Endodermal cell (in vitro differentiated cells): ENCODE results near the gene ZNF804A. TPM values are rescaled to one million over a fixed set of nuclear protein-coding genes. Genes with fewer than 3 reads are reported as not detected.

Experiments used
- DNase-seq: peaks from one replicate; pipeline ENCODE4 v3.0.0-alpha.2; 2017
- H3K27ac ChIP-seq: 2 replicates; pipeline ENCODE4 v1.5.1; 2013; ENCODE audit warnings: mild to moderate bottlenecking, low read depth, low read length, moderate library complexity
- H3K27me3 ChIP-seq: 2 replicates; pipeline ENCODE4 v1.6.1; 2013; ENCODE audit warnings: mild to moderate bottlenecking, low read length, moderate library complexity; ENCODE audit not compliant: insufficient read depth, control insufficient read depth, poor library complexity, severe bottlenecking
- H3K36me3 ChIP-seq: 2 replicates; pipeline ENCODE4 v1.7.0; 2013; ENCODE audit warnings: mild to moderate bottlenecking, low read length, moderate library complexity; ENCODE audit not compliant: control insufficient read depth, insufficient read depth
- H3K4me1 ChIP-seq: one replicate; pipeline ENCODE4 v1.7.0; 2013; ENCODE audit warnings: low read length; ENCODE audit not compliant: control insufficient read depth, insufficient read depth
- H3K4me3 ChIP-seq: 2 replicates; pipeline ENCODE4 v1.5.1; 2013; ENCODE audit warnings: mild to moderate bottlenecking, low read length, moderate library complexity
- H3K9ac ChIP-seq: 2 replicates; pipeline ENCODE4 v1.6.1; 2013; ENCODE audit warnings: mild to moderate bottlenecking, low read length, moderate library complexity; ENCODE audit not compliant: poor library complexity, severe bottlenecking; ENCODE audit errors: extremely low read depth
- H3K9me3 ChIP-seq: 2 replicates; pipeline ENCODE4 v1.6.1; 2013; ENCODE audit warnings: mild to moderate bottlenecking, low read length, moderate library complexity; ENCODE audit not compliant: control insufficient read depth
- H3K27ac Mint-ChIP-seq: 2 replicates; pipeline ENCODE4 v1.8.0; 2020; ENCODE audit warnings: mixed read lengths
- H3K27me3 Mint-ChIP-seq: 2 replicates; pipeline ENCODE4 v1.8.0; 2021; ENCODE audit warnings: mild to moderate bottlenecking, mixed read lengths; ENCODE audit not compliant: insufficient read depth
- H3K36me3 Mint-ChIP-seq: 2 replicates; pipeline ENCODE4 v1.8.0; 2020; ENCODE audit warnings: low read depth, mixed read lengths
- H3K4me1 Mint-ChIP-seq: 2 replicates; pipeline ENCODE4 v1.8.0; 2020; ENCODE audit warnings: mixed read lengths
- H3K4me3 Mint-ChIP-seq: 2 replicates; pipeline ENCODE4 v1.8.0; 2020; ENCODE audit warnings: mild to moderate bottlenecking, moderate library complexity, mixed read lengths
- H3K9me3 Mint-ChIP-seq: 2 replicates; pipeline ENCODE4 v1.8.0; 2020; ENCODE audit warnings: mild to moderate bottlenecking, mixed read lengths
- CTCF ChIP-seq: fragments of 200-600 bp; sonication (generic); conservative IDR thresholded peaks from 2 replicates; pipeline ENCODE4 v1.5.0; 2021; ENCODE audit warnings: antibody characterized with exemption, mild to moderate bottlenecking
- WGBS, 2 experiments: methylation state at CpG; one replicate each; pipeline versions ENCODE4 v1.1.5 to v1.1.7; 2013; ENCODE audit warnings: missing lambda C conversion rate in 2 of 2, mixed read lengths in 1 of 2; ENCODE audit not compliant: insufficient coverage in 1 of 2, insufficient read length in 1 of 2; 5-methylcytosine and 5-hydroxymethylcytosine counted together
- total RNA-seq, 2 donors: library from RNA; stranded (reverse); fragmentation: NEBNext Ultra II Directional in 1 of 2; extraction: Animal tissue kit (Norgen Biotek cat#: 25700) in 1 of 2; gene quantifications; 2 replicates in 1 of 2; 3 replicates in 1 of 2; pipeline ENCODE4 v1.2.1, GENCODE V29; 2021

Gene ZNF804A
- total RNA-seq, 2 donors from 2014 or later = 0.15 TPM; not detected in 1

- no peak overlapping the region for H3K27ac ChIP-seq
- no peak overlapping the region for H3K9ac ChIP-seq
- Mint-ChIP-seq H3K36me3 (no peaks in the 10 kb centered on the region), H3K27me3 (no peaks in the 10 kb centered on the region), H3K9me3 (peaks cover 5% of the 10 kb centered on the region), H3K4me3 (no peak overlapping the region), H3K4me1 (no peaks in the 10 kb centered on the region), H3K27ac (no peak overlapping the region)
- 71% methylated on average over 1 of the region's 2 CpGs; no CpG with 5 or more reads in 1 of the 2 experiments for WGBS, 2 experiments
- no peaks in the 10 kb centered on the region for H3K27me3 ChIP-seq
- no peak for DNase-seq
- no peak for TF ChIP-seq CTCF
- H3K36me3 ChIP-seq = no peaks in the 10 kb centered on the region
- no peaks in the 10 kb centered on the region for H3K4me1 ChIP-seq
- H3K9me3 ChIP-seq = no peaks in the 10 kb centered on the region
- no peak overlapping the region for H3K4me3 ChIP-seq
These were observed 78.8 kb downstream of the ZNF804A start for GRCh38 chr2:184677171-184677570.

GRCh38 chr2:184679219-184680018, 81.1 kb downstream of the ZNF804A start:
- no peaks in the 10 kb centered on the region for H3K4me1 Mint-ChIP-seq
- Histone ChIP-seq H3K4me3 (no peak overlapping the region), H3K27me3 (no peaks in the 10 kb centered on the region), H3K4me1 (no peaks in the 10 kb centered on the region), H3K27ac (no peak overlapping the region), H3K9ac (no peak overlapping the region), H3K36me3 (no peaks in the 10 kb centered on the region), H3K9me3 (no peaks in the 10 kb centered on the region)
- H3K27me3 Mint-ChIP-seq = no peaks in the 10 kb centered on the region
- no peak for DNase-seq
- TF ChIP-seq CTCF = no peak
- no peak overlapping the region for H3K27ac Mint-ChIP-seq
- no peaks in the 10 kb centered on the region for H3K36me3 Mint-ChIP-seq
- H3K4me3 Mint-ChIP-seq = no peak overlapping the region
- 83 to 85% methylated on average over 3 to 7 of the region's 7 CpGs for WGBS, 2 experiments
- peaks cover 5% of the 10 kb centered on the region for H3K9me3 Mint-ChIP-seq

DNA sequence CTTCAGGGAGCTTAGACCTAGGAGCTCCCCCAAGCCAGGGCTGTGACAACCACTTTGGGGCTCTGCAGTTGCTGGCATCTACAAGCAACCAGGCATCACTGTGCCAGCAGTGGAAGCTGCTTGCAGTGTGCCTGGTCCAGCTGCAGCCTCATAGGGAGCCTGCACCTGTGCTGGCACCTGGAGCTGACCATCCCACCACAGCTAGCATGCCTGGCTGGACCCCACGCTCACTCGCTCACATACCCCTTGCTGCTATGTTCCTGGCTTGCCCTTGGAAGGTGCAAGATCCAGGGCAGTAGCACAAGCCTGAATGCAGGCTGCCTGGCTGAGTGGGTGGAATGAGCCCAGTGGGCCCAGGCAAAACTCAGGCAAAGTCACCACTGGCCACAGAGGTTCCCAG, 82.5 kb downstream of the ZNF804A start:
- H3K4me1 ChIP-seq = no peaks in the 10 kb centered on the region
- no peaks in the 10 kb centered on the region for H3K27me3 ChIP-seq
- no peak overlapping the region for H3K4me3 ChIP-seq

More for the DNA sequence above, 82.5 kb downstream of the ZNF804A start:
- Mint-ChIP-seq H3K4me3 (no peak overlapping the region), H3K27me3 (no peaks in the 10 kb centered on the region), H3K27ac (no peak overlapping the region), H3K36me3 (no peaks in the 10 kb centered on the region), H3K9me3 (peaks cover 5% of the 10 kb centered on the region), H3K4me1 (no peaks in the 10 kb centered on the region)
- no peaks in the 10 kb centered on the region for H3K9me3 ChIP-seq
- no peak overlapping the region for H3K9ac ChIP-seq
- no peak overlapping the region for H3K27ac ChIP-seq
- no peak for DNase-seq
- 99% methylated on average over 2 of the region's 2 CpGs; no CpG with 5 or more reads in 1 of the 2 experiments for WGBS, 2 experiments
- H3K36me3 ChIP-seq = no peaks in the 10 kb centered on the region
- TF ChIP-seq CTCF = no peak
